GM18505 (cell line): ENCODE measurements around the gene PHC1.
"Not testable (repeated sequence)": the region's sequence is repeated elsewhere in the genome, so short reads cannot be mapped to it uniquely, and the experiment has no call there.

Source experiments
- ATAC-seq: cut with Tn5 transposase; IDR thresholded peaks from one replicate; pipeline ENCODE4 v1.9.1; 2021; ENCODE audit not compliant: unreplicated experiment
- POLR2A ChIP-seq: IDR thresholded peaks from 4 replicates; pipeline ENCODE4 v1.6.1; 2011; ENCODE audit warnings: borderline replicate concordance; ENCODE audit not compliant: insufficient read depth, insufficient read length; ENCODE audit errors: extremely low read depth

The PHC1 gene

GRCh38 chr12:8899830-8900229, 14.5 kb upstream of the PHC1 start:
- no peak for ATAC-seq
- TF ChIP-seq POLR2A = no peak

GRCh38 chr12:8902703-8903102, 11.6 kb upstream of the PHC1 start:
- ATAC-seq = not testable (repeated sequence)

- no peak for TF ChIP-seq POLR2A
- ATAC-seq = no peak
These were observed 10.7 kb upstream of the PHC1 start for GRCh38 chr12:8903646-8904045.

- ATAC-seq = no peak
- no peak for TF ChIP-seq POLR2A
These were observed 9.6 kb upstream of the PHC1 start for GRCh38 chr12:8904665-8905064.

GRCh38 chr12:8905546-8905945, 8.8 kb upstream of the PHC1 start:
- TF ChIP-seq POLR2A = no peak
- no peak for ATAC-seq

GRCh38 chr12:8906266-8907180, 7.8 kb upstream of the PHC1 start:
- TF ChIP-seq POLR2A = no peak
- no peak for ATAC-seq

GRCh38 chr12:8907513-8907912, 6.8 kb upstream of the PHC1 start:
- no peak for TF ChIP-seq POLR2A
- no peak for ATAC-seq

GRCh38 chr12:8909752-8910151, 4.6 kb upstream of the PHC1 start:
- no peak for TF ChIP-seq POLR2A
- no peak for ATAC-seq

GRCh38 chr12:8911606-8912268, 2.6 kb upstream of the PHC1 start:
- TF ChIP-seq POLR2A = no peak
- no peak for ATAC-seq

GRCh38 chr12:8912914-8913313, 1.4 kb upstream of the PHC1 start:
- no peak for TF ChIP-seq POLR2A
- ATAC-seq = no peak

- no peak for ATAC-seq
- no peak for TF ChIP-seq POLR2A
These were observed 642 bp upstream of the PHC1 start for GRCh38 chr12:8913702-8914032.

GRCh38 chr12:8914716-8915526, 612 bp downstream of the PHC1 start:
- TF ChIP-seq POLR2A = no peak
- peak; percentile 66 for ATAC-seq

GRCh38 chr12:8916154-8916553, 1.8 kb downstream of the PHC1 start:
- no peak for TF ChIP-seq POLR2A
- no peak for ATAC-seq

- no peak for TF ChIP-seq POLR2A
- ATAC-seq = no peak
These were observed 2.7 kb downstream of the PHC1 start for GRCh38 chr12:8917031-8917430.

GRCh38 chr12:8917751-8918150, 3.4 kb downstream of the PHC1 start:
- no peak for ATAC-seq
- TF ChIP-seq POLR2A = no peak

GRCh38 chr12:8919643-8920042, 5.3 kb downstream of the PHC1 start:
- ATAC-seq = not testable (repeated sequence)
